ENCODE data around the gene METTL6. TPM values are rescaled to one million over a fixed set of nuclear protein-coding genes. Genes with fewer than 3 reads are reported as not detected.

The METTL6 gene
- total RNA-seq, 1 experiment from 2014 or later, result 24.4 TPM

DNA sequence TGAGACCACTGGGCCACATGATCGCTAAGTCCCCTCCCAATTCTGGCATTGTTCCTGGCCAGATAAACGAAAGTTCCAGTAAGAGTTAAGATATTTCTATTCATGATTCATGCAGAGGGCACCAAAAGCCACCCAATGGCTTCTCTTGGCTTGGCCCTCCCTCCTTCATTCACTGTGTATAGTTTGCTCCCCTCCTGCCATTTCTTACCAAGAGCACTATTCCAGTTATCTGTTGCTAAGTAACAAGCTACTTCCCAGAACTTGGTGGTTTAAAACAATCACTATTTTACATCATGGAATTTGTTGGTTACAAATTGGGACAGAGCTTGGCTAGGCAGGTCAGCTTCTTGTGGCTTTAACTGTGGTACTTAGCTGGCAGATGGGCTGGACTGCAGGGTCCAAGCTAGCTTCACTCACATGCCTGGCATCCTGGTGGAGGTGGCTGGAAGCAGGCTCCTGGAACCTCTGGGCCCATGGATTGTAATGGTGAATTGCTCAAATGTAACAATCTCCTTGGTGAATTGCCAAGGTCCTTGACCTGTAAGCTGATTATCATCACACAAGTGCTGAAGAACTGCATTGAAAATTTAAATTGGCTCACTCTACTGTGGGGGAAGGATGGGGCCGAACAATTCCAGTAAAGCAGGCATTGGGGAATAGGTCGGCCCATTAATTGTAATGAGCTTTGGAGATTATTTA lies 16.6 kb upstream of the METTL6 start:
- intact Hi-C loops (cut with micrococcal nuclease; ENCODE audit: unreplicated experiment), result no loop called here
- DNase-seq (ENCODE audit: low spot score), result no peak
- H3K27me3 ChIP-seq (replicated peaks; ENCODE audit: insufficient read depth, low read depth, low read length, poor library complexity), result no peaks in the 10 kb centered on the region
- ChIA-PET POLR2A (ENCODE audit: low non-redundant PET) (interaction anchor here (0.5 kb wide), 1 partner anchor 808 kb away, joined by 3 read pairs; no protein-coding TSS in a partner anchor), CTCF (no interaction called here)
- H3K4me1 ChIP-seq (ENCODE audit: insufficient read depth, low read length, poor library complexity, severe bottlenecking), result no peaks in the 10 kb centered on the region
- no peak overlapping the region for H3K4me3 ChIP-seq (ENCODE audit: low read depth, low read length, poor library complexity, severe bottlenecking)
- H3K27ac ChIP-seq (ENCODE audit: low read depth, low read length, poor library complexity, severe bottlenecking), result no peak overlapping the region
- H3K9me3 ChIP-seq (ENCODE audit: low read depth, low read length, poor library complexity, severe bottlenecking), result no peaks in the 10 kb centered on the region
- peaks cover 33% of the 10 kb centered on the region for H3K36me3 ChIP-seq (ENCODE audit: insufficient read depth, low read length, poor library complexity, severe bottlenecking)
- no peak for TF ChIP-seq EZH2 (IDR thresholded peaks at IDR 0.05; ENCODE audit: borderline replicate concordance, low read depth, low read length, poor library complexity, severe bottlenecking)
- TF ChIP-seq, protein P1, sequence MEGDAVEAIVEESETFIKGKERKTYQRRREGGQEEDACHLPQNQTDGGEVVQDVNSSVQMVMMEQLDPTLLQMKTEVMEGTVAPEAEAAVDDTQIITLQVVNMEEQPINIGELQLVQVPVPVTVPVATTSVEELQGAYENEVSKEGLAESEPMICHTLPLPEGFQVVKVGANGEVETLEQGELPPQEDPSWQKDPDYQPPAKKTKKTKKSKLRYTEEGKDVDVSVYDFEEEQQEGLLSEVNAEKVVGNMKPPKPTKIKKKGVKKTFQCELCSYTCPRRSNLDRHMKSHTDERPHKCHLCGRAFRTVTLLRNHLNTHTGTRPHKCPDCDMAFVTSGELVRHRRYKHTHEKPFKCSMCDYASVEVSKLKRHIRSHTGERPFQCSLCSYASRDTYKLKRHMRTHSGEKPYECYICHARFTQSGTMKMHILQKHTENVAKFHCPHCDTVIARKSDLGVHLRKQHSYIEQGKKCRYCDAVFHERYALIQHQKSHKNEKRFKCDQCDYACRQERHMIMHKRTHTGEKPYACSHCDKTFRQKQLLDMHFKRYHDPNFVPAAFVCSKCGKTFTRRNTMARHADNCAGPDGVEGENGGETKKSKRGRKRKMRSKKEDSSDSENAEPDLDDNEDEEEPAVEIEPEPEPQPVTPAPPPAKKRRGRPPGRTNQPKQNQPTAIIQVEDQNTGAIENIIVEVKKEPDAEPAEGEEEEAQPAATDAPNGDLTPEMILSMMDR (conservative IDR thresholded peaks at IDR 0.05; ENCODE audit: low read depth, low read length), result no peak
- BruUV-seq (replicated peaks), result no TSS peak

DNA sequence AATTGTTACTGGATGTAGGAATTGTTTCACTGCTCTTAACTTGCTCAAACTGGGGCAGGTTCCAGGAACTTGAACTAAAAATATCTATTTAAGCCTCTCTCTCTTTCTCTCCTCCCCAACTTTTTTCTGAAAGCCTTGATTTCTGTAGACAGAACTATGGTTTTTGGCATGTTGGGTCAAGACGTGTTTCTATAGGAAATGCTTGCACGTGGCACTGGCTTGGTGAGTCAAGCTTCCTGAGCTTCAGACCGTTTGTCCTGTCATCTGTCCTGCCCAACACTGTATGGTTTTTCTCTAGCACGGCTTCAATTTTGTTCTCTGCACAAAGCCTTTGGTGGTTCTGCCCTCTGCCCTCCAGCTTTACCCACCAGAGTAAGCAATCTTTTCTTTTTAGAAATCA lies 13.5 kb upstream of the METTL6 start:
- peaks cover 61% of the 10 kb centered on the region for H3K36me3 ChIP-seq (ENCODE audit: insufficient read depth, low read length, poor library complexity, severe bottlenecking)
- intact Hi-C loops (cut with micrococcal nuclease; ENCODE audit: unreplicated experiment), result no loop called here
- no peaks in the 10 kb centered on the region for H3K4me1 ChIP-seq (ENCODE audit: insufficient read depth, low read length, poor library complexity, severe bottlenecking)
- TF ChIP-seq, protein P1 (conservative IDR thresholded peaks at IDR 0.05; ENCODE audit: low read depth, low read length), result no peak
- no peak for TF ChIP-seq EZH2 (IDR thresholded peaks at IDR 0.05; ENCODE audit: borderline replicate concordance, low read depth, low read length, poor library complexity, severe bottlenecking)
- no peaks in the 10 kb centered on the region for H3K27me3 ChIP-seq (replicated peaks; ENCODE audit: insufficient read depth, low read depth, low read length, poor library complexity)
- no peak overlapping the region for H3K4me3 ChIP-seq (ENCODE audit: low read depth, low read length, poor library complexity, severe bottlenecking)
- BruUV-seq (replicated peaks), result no TSS peak
- no peak overlapping the region for H3K27ac ChIP-seq (ENCODE audit: low read depth, low read length, poor library complexity, severe bottlenecking)
- no peak for DNase-seq (ENCODE audit: low spot score)
- ChIA-PET POLR2A (ENCODE audit: low non-redundant PET) (no interaction called here), CTCF (no interaction called here)
- H3K9me3 ChIP-seq (ENCODE audit: low read depth, low read length, poor library complexity, severe bottlenecking), result no peaks in the 10 kb centered on the region

DNA sequence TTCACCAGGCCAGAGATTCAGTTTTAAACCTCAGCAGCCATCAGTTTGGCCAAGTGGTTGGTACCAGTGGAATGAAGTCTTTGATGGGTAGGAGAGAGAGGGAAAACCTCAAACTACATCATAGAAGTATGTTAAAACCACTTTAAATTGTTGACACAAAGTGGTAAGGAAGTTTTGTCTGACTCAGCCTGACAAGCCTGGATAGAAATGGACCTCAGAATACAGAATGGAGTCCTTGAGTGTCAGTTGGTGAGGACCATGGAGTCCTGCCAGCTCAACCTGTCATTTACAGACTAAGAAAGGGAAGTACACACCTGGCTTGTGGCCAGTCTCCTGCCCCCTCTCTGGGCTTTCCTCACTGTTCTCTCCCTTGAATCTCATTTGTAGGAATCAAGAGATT lies 12.1 kb upstream of the METTL6 start:
- TF ChIP-seq EZH2 (IDR thresholded peaks at IDR 0.05; ENCODE audit: borderline replicate concordance, low read depth, low read length, poor library complexity, severe bottlenecking), result no peak
- TF ChIP-seq, protein P1 (conservative IDR thresholded peaks at IDR 0.05; ENCODE audit: low read depth, low read length), result no peak
- Histone ChIP-seq H3K4me1 (ENCODE audit: insufficient read depth, low read length, poor library complexity, severe bottlenecking) (no peaks in the 10 kb centered on the region), H3K27me3 (replicated peaks; ENCODE audit: insufficient read depth, low read depth, low read length, poor library complexity) (no peaks in the 10 kb centered on the region), H3K36me3 (ENCODE audit: insufficient read depth, low read length, poor library complexity, severe bottlenecking) (peaks cover 75% of the 10 kb centered on the region), H3K4me3 (ENCODE audit: low read depth, low read length, poor library complexity, severe bottlenecking) (no peak overlapping the region), H3K9me3 (ENCODE audit: low read depth, low read length, poor library complexity, severe bottlenecking) (no peaks in the 10 kb centered on the region), H3K27ac (ENCODE audit: low read depth, low read length, poor library complexity, severe bottlenecking) (no peak overlapping the region)
- ChIA-PET CTCF (no interaction called here), POLR2A (ENCODE audit: low non-redundant PET) (no interaction called here)
- no TSS peak for BruUV-seq (replicated peaks)
- no peak for DNase-seq (ENCODE audit: low spot score)
- intact Hi-C loops (cut with micrococcal nuclease; ENCODE audit: unreplicated experiment), result no loop called here

Measured in A673 (cell line).